ENCODE data around the gene THBS2.
"Not testable (repeated sequence)": the region's sequence is repeated elsewhere in the genome, so short reads cannot be mapped to it uniquely, and the experiment has no call there.

THBS2 gene

DNA sequence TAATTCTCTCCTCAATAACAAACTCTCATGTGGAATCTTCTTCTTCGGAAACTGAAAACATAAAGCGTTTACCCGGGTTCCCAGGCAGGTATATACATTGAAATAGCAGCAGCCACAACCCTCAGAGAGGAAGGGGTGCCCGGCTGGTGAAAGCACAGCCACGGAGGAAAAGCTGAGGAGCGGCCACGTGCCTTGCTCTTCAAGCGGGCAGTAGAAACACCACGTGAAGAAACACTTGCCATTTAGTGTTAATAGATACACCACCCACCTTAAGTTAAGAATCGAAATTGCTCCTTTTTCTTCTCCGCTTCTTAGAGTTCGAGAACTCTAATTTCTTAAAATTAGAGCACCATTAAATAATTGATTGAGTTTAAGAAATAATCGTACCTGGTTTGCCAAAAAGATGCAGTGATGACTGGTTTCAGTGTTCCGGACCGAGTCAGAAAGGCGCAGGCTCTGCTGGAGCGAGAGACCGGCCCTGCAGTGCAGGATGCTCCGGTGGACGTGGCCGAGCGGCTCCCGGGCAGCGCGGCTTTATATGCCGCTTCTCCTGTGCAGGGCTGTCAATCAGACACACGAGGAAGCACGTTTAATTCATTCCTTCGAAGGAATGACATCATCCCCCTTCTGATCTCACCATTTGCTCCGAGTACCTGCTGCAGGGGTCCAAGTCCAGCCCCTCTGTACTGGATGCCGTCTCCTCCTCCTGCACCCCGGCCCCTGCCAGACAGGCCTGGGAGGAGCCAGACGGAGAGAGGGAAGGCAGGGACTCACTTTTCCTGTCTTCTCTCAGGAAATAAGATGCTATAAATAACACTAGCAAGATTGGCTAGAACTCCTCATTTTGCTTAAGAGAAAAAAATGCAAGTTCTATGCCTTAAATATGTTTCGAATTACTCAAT, at the start of gene THBS2:
Gene THBS2, minus strand, starts transcription at position 510 of the 902 bp plus-strand sequence. CDS start 3,062 bp downstream, outside the sequence.
- DNase-seq (ENCODE audit: low read depth) = no peak

DNA sequence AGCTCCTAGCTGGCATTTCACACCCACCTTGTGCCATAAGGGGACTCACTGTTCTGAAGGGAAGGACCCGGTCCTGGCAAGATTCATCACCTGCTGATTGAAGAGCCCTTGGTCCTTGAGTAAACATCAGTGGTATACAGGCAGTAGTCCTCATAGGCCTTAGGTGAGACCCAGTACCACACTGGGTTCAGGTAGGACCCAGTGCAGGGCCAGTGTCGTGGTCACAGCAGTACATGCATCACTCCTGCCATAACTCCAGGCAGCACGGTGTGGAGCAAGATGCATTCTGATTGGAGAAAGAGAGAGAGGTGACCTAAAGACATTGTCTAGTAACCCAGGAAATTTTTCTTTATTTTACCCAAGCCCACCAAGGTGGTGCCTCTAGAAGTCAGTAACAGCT, 49.1 kb upstream of the THBS2 start:
- DNase-seq (ENCODE audit: low read depth) = no peak

DNA sequence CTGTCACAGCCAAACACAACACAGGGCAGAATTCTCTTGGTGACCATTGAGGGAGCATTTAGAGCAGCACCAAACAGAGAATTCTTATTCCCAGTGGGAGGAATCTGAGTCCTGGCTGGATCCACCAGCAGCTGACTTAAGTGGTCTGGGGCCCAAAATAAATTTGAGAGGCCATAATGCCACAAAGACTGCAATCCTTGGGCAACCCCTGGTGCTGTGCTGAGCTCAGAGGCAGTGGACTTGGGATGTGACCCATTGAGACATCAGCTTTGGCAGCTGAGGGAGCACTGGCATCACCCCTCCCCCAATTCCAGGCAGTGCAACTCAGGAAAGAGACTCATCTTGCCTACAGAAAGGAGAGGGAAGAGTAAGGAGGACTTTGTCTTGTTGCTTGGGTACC, 48.6 kb upstream of the THBS2 start:
- no peak for DNase-seq (ENCODE audit: low read depth)

DNA sequence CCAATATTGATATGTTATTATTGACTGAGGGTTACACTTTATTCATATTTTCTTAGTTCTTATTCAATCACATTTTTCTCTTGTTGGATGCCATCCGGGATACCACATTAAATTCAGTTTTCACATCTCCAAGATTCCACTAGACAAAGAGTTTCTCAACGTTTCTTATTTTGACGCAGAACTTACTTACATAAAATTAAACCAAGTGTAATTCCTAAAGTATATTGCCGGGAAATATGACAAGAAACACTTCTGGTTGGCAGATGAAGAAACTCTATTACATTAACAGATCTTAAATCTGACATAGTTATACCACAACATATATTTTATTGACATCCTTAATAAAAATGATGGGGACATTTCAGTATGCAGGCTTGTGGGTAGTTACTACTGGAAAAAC, 47.3 kb upstream of the THBS2 start:
- no peak for DNase-seq (ENCODE audit: low read depth)

DNA sequence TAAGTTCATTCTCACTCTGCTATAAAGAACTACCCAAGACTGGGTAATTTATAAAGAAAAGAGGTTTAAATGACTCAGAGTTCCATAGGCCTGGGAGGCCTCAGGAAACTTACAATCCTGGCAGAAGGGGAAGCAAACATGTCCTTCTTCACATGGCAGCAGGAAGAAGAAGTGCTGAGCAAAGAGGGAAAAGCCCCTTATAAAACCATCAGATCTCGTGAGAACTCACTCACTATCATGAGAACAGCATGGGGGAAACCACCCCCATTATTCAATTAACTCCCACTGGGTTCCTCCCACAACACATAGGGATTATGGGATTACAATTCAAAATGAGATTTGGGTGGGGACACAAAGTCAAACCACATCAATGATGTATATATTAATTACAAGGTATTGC, 45.0 kb upstream of the THBS2 start:
- not testable (repeated sequence) for DNase-seq (ENCODE audit: low read depth)

DNA sequence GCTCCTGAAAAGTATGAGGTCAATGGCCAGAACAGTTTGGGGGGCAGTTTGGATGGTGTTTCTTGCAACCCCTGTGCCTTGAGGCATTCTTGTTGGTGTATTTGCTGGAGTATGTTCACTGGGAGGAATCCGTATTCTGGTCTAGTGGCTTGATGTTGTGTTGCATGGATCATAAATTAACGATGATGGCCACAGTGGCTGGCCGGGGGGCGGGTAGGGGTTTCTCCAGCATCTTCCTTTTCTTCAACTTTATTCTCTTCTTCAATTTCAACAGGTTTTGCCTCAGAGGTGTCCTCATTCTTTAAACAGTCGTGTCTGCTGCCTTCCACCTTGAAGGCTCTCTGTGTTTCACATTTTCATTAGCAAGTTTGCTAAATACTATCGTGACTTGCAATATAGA, 43.0 kb upstream of the THBS2 start:
- DNase-seq (ENCODE audit: low read depth) = no peak

DNA sequence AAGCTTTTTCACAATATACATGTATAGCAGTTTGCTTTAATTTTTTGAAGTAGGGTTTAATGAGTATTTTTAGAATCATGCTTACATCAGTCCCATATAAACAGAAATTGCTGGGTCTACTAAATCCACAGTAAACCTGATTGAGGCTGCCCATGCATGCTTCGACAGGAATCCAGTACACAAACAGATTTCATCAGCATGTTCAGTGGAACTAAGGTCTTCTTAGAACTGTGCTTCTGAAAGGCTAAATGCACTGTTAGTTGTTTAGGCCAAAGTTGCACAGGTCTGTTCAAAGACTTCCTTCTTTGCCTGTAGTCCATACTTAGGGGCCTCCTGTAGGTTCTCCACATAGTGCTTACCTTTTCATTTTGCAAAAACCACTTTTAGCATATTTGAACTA, 42.5 kb upstream of the THBS2 start:
- no peak for DNase-seq (ENCODE audit: low read depth)

DNA sequence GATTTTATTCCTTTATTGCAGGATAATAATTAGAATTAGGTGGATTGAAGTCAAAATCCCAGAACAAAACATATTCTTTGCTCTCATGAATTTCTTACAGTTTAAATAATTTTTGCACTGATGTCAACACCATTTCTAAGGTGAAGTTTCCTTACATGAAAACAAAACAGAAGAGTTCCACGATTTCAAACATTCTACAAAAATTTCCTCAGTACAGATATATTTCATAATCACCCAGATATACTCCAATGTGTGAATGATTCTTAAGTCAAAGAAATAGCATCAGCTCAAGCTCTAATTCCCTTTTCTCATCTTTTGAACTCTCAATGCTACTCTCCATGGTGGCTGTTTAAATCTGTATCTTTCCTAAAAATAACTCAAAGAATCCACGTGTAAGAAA, 39.5 kb upstream of the THBS2 start:
- no peak for DNase-seq (ENCODE audit: low read depth)

DNA sequence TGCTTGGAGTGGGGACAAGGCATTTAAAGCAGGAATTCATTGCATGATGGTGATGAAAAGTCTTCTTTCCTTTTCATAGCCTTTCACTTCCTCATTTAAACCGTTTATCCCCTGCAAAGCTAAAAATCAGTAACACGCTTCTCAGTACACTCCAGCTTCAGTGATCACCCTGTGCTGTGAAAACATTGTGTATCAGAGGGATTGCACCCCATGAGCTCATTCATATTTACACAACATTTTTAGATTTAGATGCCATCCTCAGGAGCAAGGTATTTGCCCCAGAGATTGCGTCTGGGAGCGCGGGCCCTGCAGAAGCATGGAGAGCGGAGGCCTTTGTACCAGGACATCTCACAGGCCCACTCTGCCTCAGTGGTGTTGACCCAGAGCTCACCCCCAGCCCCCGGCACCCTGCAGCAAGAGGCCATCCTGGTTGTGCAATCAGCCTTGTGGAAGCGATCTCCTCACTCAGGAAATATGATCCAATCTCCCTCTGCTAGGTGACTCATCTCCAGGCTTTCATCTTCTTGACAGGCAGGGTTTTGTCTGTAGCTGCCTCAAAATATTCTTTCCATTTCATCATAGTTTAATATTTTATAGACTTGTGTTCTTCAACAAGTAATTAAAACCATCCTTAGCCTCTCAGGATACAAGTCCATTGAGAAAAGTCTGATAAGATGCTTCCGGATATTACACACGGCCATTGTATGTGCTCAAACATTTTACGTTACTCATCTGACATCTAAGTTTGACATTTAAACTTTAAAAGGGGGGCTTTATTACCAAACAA, 38.9 kb upstream of the THBS2 start:
- DNase-seq (ENCODE audit: low read depth) = no peak

DNA sequence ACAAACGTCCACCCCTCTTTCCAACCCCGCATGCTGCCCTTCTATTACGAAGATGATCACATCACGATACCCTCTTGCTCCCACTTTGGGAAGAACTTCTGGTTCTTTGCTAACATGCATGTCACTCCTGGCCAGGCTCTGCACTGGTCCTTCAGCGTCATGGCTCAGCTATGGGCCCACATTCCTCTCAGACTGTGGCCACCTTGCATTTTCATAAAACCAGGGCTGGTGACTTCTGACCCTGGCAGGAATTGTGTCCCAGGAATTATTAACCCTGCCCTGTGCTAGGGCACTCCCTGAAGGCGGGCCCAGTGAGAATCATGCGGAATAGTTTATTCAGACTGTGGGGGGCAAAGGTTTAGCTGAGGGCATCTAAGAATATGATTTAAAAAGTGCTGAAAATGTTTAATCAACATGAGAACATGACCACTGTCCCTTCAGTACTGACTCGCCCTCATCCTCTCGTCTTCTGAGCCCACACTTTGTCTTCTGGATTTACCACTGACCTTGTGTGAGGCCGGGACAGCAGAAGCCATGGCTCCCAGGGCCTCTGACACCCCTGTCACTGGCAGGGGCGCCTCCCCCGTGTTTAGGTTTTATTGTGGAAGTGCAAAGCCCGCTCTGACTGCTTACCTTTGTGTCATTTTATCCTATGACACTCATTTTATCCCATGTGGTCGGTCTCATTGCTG, 38.1 kb upstream of the THBS2 start:
- DNase-seq (ENCODE audit: low read depth) = no peak

DNA sequence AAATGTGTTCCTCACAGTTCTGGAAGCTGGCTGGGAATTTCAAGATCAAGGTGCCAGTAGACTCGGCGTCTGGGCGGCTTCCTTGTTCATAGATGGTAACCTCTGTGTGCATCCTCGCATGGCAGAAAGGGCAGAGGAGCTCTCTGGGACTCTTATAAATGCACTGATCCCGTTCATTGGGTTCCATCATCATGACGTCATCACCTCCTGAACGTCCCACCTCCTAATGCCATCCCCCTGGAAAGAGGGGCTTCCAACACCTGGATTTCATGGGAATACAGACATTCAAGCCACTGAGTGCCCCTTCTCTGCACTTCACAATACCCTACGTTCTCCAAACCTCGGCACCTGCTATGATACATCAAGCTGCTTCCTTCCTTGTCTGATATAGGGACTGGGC, 37.5 kb upstream of the THBS2 start:
- DNase-seq (ENCODE audit: low read depth) = no peak

DNA sequence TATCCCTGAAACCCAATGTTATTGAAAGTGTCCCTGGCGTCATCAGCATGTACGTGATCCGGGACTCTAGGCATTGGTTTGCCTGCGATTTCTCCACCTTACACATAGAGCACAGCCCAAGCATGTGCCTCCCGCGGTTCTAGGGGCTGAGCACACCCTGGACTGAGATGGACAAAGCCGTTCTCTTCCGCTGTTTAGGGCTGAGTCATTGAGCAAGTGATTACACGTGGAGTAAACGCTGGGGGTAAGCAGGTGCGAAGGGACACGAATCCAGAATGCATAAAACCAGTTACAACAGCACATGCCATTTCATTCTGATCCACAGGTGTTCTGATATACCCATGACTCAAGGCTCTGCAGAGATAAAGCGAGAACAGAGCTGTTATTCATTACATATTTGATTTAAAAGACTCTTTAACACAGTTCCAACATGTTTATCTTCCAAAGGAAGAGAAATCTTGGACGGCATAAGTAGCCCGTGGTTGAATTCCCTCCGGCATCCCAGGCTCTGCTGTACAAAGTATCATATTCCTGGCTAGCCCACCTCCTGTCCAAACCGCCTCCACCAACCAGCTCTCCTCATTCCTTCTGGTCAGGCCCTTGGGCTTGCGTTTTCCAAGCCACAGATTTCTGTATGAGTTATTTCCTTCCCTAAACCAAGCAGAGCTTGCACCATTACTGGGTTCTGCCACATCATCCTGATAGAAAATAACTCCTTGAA, 36.1 kb upstream of the THBS2 start:
- DNase-seq (ENCODE audit: low read depth) = no peak

DNA sequence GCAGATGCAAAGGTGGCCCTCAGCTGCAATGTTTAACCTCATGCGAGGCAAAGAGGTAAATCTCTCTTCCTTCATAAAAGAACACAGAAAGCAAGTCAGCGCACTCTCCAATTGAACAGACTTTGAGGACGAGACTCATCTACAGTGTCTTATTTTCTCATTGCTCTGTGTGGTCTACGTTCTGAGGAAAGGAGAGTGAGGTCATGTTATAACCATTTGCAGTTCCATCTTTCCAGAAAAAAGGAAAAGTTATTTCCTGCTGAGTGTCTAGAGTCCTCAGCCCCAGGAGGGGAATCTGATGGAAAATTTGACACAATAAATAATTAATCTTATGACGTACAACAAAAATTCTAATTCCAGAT, 35.6 kb upstream of the THBS2 start:
- DNase-seq (ENCODE audit: low read depth) = no peak

DNA sequence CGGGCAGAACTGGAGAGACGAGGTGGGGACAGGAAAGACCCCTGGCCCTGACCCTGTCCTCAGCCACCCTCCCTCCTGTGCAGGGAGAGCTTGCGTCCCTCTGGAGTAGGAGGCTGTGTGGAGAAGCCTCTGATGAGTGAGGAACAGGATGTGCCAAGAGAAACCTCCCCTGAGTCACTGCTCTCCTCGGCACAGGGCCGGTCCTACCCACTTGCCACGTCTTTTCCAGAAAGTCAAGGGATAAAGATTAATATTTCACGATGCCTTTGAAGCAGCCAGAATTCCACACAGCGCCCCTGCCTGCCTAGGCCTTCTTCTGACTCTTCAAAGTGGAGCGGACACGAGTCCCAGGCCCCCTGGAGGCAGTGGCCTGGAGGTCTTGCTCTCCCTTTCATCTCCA, 34.9 kb upstream of the THBS2 start:
- DNase-seq (ENCODE audit: low read depth) = no peak

DNA sequence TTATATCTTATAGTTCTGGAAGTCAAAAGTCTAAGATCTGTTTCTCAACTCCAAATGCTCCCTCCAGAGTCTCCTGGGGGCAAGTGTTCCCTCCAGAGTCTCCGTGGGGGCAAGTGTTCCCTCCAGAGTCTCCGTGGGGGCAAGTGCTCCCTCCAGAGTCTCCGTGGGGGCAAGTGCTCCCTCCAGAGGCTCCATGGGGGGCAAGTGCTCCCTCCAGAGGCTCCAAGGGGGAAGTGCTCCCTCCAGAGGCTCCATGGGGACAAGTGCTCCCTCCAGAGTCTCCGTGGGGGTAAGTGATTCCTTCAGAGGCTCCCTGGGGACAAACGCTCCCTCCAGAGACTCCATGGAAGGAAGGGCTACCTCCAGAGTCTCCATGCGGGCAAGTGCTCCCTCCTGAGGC, 34.0 kb upstream of the THBS2 start:
- DNase-seq (ENCODE audit: low read depth) = no peak

DNA sequence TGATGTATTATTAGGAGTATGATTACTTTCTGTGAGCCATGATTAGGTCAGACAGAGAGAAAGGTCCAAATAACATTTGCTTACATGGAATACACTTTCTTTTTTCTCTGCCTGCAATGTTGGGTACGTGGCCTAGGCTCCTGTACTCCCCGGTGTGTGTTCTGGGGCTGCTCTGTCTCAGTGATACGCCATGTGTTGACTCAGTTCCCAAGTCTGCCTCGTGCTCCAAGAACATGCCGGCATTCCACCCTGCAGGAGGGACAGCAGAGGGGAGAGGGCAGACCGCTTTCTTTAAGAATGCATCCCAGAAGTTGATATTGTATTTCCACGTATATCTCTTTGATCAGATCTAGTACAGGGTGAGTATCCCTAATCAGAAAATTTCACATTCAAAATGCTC, 33.3 kb upstream of the THBS2 start:
- DNase-seq (ENCODE audit: low read depth) = no peak

DNA sequence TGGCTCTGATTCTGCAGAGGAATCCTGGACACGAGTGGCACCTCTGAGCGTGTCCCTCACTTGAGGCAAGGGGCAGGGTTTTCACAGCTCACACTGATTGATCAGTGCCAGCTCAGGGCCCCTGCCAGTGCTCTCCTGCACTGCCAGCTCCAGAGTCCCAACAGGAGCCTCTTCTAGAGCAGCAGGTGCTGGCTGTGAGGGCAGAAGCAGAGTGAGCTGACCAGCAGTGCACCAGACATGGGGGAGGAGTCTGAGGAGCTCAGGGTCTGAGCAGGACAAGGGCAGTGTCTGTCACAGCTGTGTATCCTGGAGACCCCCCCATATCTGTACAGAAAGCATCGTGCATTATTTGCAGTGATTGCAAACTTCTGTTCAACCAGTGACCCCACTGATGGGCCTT, 31.5 kb upstream of the THBS2 start:
- no peak for DNase-seq (ENCODE audit: low read depth)

DNA sequence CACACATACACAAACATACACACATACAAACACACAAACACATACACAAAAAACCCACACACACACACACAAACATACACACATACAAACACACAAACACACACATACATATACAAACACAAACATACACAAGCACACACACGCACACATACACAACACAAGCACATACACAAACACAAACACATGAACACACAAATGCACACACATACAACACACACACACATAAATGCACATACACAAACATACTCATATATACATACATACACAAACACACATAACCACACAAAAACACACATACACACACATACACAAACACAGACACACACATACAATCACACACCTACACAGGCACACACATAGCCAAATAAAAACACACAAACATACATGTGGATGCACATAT, 30.3 kb upstream of the THBS2 start:
- no peak for DNase-seq (ENCODE audit: low read depth)

DNA sequence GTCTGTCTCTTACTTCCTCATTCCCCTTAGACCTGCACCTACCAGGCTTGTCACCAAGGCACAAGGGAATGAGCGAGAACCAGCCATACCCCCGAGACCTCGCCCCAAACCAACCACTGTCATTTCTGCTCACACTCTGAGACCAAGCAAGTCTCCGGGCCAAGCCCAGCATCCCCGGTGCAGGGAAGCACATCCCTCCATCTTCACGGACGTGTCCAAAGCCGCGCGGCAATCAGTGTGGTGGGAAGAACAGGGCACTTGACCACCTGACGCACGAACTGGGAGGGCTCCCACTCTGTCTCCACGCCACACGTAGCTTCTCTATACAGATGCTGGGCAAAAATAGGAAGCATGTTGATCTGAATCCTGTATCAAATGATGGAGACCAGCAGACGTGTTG, 28.4 kb upstream of the THBS2 start:
- DNase-seq (ENCODE audit: low read depth) = no peak

DNA sequence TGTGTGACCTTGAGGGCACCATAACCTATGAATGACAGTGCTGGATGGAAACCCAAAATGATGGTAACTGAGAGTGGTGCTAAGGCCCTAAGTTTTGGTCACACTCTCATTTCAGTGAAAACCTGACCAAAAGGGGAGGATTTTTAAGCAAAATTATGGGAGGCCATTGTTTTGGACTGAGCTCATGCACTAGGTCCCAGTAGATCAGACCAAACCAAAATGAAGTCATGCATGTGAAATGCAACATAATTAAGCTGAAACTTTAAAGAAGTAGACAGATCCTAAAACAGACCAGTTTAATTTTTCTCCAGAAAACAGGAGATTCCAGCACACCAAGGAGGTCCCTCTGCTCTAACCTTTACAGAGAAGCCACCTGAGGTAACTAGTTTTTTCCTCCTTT, 24.0 kb upstream of the THBS2 start:
- DNase-seq (ENCODE audit: low read depth) = no peak

DNA sequence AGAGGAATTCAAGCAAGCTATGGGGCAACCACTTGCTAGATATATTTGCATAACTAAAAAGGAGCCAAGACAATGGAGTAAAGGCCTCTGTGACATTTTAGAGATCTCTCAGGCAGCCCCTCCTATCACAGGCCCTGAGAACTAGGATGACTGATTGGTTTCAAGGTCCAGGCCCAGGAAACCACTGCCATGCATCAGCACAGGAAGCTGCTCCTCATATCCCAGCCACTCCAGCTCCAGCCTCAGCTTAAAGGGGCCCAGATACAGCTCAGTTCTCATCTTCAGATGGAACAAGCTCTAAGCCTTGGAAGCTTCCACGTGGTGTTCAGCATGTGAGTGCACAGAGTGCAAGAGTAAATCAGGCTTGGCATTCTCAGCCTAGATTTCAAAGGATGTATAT, 21.1 kb upstream of the THBS2 start:
- no peak for DNase-seq (ENCODE audit: low read depth)

DNA sequence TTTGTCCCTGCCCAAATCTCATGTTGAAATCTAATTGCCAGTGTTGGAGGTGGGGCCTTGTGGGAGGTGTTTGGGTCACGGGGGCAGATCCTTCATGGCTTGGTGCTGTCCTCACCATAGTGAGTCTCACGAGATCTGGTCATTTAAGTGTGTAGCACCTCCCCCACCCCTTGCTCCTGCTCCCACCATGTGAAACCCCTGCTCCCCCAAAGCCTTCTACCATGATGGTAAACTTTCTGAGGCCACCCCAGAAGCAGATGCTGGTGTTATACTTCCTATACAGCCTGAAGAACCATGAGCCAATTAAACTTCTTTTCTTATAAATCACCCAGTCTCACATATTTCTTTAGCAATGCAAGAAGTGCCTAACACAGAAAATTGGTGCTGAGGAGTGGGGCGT, 19.9 kb upstream of the THBS2 start:
- DNase-seq (ENCODE audit: low read depth) = no peak
